HPDE6-E6E7 (cell line): ENCODE results near the gene CARS1.

Experiments used
- DNase-seq: peaks from one replicate; pipeline ENCODE4 v3.0.0; 2011; ENCODE audit warnings: missing footprints; ENCODE audit errors: extremely low spot score

Gene CARS1

DNA sequence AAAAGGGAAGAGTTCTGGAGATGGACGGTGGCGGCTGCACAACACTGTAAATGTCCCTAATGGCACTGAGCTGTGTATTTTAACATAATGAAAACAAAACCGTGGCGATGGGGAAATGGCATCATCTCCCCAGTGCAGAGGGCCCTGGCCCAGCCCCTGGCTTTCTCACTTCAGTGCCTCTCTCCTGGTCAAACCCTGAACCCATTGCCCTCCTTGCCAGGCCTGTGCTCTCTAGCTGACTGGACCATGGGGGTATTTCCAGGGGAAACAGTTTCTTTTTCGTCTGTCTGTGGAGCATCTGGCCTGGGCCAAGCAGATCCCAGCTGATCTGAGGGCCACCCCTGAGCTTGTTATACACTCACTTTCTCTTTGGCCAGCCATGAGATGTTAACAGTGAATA lies 47.7 kb downstream of the CARS1 start:
- DNase-seq = no peak

DNA sequence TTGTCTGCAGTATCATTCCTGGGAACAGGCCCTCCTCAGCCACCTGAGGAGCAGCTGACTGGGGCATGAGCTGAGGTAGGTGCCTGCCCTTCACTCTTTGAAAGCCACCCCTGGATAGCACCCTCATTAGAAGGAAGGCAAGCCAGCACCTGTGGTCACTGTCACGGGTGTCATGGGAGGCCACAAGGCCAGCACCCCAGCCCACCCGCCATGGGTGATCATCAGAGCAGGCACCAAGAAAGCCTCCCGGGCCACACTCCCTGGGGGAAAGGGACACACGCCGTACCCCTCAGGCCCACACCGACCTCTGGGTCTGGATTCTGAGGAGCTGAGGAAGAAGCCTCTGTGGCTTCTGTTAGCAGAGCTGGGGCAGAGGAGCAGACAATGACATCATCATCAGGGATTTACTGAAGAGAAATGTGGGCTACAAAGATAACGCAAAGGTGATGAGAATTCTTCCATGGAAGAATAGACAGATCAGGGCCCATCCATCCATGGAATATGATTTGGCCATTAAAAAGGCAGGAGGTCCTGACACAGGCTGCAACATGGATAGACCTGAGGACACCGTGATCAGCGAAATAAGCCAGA lies 48.4 kb downstream of the CARS1 start:
- DNase-seq = no peak

DNA sequence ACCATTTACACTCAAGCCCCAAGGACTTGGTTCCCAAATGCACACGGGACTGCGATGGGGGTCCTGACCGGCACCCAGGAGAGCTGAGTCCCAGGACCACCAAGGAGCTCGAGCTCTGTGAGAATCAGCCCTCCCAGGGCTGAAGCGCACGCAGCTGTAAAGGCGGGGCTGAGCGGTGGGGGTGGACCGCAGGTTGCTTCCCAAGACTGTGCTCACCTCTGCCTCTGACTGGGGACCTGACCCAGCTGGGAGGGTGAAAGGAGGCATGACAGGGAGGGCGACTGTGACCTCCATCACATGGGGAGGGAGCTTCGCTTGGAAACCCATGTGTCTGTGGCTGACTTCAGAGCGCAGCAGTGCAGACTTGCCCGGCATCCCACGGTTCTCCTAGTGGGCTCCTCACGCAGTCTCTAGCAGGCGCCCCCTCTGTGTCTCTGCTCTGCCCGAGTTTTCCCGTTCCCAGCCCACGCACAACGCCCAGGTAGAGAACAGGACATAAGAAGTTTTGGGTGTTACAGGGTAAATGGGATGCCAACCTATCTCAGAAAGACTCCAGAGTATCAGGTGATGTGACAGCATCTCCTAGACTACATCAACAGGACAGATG lies 49.7 kb downstream of the CARS1 start:
- DNase-seq = no peak

DNA sequence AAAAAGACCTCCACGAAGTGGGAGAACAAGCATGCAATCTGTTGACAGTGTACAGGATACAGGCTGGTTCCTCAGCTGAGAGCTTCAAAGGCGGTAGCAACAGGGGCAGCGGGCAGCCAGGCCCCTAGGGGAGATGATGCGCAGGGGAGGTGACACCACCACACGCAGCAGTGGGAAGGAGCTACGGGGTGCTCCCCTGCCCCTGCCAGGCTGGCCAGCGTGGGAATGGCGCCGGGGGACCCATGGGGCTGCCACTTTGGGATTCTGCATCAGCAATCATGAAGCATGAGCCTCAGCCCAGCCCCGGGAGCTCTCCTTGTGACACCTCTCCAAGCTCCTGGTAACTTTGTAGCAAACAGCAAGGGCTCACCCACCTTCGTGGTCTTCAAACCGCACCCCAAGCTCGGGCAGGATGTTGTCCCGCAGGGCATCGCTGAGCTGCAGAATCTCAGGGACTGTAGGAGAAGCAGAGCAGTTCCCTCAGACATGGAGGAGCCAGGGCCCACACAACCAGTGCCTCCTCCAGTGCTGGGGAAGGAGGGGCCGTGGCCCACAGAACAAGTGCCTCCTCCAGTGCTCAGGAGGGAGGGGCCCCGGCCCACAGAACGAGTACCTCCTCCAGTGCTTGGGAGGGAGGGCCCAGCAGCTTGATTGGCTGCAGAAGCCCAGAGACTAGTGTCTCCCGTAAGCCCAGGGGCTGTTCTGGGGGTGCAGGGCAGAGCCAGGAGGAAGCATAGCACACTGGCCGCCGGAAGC lies 50.5 kb downstream of the CARS1 start:
- no peak for DNase-seq

DNA sequence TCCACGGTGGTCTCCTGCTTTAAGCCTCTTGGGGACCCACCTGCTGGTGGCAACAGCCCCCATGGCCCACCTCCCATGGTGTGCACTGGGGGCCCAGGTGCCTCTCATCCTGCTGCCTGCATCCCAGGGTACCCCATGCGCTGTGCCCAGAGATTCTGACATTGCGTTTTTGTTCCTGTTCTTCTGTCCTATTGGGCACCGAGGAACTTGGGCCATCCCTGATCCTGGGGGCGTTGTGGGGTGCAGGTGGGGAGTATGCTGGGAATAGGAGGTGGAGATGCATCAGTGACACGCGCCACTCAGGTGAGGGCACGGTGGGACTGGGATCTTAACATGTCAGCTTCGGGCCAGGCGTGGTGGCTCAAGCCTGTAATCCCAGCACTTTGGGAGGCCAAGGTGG lies 52.7 kb downstream of the CARS1 start:
- no peak for DNase-seq

DNA sequence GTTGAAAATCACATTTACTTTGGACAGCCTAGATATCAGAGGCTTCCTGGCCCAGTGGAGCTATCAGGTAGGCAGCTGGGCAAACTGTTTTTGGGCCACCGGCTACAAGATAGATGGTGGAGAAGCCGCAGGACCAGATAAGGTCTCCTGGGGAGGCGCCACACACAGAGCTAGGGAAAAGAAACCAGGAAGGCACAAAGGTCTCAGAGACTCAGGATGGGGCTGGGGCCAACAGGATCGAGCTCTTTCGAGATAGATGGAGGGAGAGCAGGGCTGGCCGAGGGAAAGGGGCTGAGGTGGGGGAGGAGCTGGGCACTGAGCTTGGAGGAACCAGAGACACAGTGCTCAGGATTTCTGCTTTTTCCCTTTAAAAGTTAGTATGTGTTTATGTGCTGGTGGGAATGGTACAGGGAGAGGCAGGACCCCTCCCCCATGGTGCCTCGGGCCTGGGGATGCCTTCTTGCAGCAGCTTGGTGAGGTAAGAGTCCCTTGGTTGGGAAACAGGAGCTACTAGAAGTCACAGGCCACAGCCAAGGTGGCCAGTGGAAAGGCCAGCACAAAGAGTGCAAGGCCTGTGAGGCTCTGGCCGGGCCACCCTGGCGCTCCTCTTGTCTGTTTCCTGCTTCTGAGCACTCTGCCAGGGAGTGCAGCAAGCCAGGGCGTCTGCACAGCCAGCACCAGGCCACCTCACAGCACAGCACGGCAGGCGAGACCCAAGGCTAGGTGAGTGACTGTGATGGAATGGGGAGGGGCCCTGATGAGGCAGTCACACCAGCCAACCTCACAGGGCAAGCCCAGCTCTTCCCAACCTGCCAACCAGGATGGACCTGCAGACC lies 53.6 kb downstream of the CARS1 start:
- peak; percentile 86 for DNase-seq

DNA sequence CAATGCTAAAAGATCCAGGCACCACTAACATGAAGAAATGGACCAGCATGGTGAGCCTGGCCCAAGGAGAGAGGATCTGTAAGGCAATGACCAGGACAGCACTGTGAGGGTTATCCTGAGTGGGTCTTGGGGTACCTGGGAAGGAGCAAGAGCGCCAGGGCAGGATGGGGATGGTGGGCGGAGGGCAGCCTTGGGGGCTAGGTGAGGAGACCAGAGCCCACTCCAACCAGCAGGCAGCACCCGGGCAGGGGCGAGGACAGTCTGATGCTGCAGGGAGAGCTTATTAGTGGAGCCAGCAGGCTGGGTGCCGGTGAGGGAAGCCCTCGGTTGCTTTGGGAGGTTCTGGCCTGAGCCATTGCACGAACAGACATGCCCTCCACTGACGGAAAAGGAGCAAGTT lies 54.4 kb downstream of the CARS1 start:
- DNase-seq = no peak

DNA sequence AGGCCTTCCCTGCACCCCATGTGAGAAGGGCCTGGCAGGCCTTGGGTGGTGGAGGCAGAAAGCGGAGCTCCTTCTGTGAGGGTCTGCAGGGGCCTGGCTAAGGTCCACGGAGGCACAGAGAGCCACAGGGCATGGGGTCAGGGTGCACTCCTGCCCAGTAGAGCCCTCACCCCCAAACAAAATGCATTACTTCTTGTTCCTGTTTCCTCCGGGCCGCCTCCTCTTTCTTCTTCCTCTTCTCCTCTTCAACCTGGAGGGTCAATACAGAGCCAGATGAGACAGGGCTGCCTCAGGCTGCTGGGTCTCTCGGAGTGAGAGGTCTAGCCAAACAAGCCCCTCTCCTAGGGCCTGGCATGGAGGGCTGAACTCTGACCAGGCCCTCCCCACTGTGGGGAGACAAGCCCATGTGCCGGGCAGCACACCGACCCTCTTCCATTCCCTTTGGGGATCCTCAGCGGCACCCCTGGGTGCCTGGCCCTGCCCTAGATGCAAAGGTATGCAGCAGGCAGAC lies 54.8 kb downstream of the CARS1 start:
- DNase-seq = no peak

DNA sequence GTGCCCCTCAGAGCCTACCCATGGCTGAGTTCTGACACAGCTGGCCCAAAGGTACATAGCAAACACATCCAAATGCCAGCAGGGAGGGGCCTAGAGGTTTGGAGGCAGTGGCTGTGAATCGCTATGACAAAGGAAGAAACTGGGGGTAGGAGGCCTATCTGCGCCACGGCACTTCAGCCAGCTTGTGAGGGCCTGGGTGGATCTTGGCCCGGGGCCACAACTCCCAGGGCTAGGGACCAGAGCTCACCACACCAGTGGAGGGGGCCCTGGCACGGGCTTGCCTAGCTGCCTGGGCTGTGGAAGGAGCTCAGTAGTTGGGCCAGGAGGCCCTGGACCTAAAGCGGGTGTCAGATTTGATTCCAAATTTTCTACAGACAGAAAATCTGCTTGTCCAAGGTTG lies 55.7 kb downstream of the CARS1 start:
- DNase-seq = no peak

DNA sequence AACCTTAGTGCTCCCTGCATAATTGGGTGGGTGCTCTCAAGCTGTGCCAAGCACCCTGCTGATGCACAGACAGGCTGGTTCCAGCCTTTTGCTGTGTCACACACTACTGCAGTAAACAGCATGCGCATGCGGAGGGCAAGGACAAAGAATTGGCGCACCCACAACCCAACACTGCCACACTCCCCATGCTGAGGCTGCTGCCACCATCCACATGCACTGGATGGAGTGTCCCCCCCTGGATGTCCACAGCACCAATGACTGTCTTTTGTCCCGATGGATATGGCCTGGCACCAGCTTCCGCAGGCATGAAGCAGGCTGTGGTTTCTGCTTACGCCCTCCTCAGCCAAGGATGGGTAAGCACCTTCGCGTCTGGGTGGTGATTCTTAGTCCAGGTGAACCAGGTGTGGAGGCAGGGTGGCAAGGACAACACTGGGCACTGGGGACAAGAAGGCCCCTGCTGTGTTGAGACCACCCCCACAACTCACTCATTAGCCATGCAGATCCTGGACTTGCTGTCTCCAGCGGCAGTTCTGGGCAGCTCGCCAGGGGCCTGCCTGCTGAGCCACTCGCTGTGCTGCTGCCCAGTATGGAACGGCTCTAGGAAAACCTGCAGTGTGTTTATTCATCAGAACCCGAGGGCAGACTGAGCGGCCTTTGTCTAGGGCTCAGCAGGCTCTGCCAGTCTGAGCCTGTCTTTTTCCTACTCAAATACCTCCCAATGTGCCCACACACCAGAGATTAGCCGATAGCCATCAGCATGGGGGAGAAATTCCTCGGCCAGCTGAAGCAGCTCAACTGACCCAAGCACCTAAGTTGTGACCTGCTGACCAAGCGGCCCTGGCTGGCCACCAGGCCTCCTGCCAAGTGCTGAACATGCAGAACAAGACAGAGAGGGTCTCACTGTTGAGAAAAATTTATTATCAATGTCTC lies 56.9 kb downstream of the CARS1 start:
- DNase-seq = peak; percentile 76

DNA sequence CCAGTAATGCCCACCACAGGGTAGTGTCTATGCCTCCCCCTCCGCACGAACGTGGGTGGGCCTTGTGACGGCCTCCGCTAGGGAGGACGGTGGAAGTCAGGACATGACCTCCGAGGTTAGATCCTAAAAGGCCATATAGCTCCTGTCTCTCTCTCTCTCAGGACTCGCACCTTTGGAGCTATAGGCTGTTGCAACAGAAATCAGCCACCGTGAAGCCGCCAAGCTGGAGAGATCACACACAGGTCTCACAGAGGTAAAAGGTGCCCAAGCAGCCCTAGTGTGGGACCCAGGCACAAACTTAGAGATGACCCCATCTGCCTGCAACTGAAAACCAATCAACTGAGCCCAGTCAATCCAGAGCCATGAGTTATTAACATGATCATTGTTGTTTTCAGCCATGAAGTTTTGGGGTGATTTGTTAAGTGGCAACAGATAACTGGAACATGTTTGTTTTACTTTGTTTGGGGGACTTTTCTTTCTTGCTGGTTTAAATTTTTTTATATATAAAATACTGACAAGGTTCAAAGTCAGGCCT lies 57.7 kb downstream of the CARS1 start:
- DNase-seq = no peak

DNA sequence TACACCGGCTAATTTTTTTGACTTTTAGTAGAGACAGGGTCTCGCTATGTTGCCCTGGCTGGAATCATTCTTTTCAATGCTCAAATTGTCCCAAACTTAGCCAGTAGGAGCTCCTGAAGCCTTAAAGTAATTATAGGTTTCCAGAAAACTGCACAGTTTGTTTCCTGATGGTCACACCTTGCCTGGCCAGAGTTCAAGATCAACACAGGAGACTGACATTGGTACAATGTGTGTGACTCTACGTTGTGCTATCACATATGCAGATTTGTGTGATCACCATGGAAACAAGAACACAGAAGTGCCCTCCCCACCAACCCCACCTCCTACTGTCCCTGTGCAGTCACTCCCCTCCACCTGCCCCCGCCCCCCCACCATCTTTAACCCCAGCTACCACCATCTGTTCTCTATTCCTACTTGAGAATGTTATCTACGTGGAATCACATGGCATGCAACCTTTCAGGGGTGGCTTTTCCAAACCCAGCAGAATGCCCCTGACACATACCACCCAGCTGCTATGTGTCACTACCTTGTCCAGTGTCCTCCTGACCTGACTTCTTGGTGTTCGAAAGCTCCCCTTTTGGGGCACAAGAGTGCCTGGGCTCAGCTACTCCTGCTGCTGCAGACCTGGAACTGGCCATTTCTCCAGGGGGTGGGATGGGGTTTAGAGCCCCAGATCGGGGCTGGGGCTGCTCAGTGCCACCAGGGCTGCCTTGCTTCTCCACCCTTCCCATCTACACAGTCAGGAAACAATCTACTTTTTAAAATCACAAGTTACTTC lies 59.0 kb downstream of the CARS1 start:
- no peak for DNase-seq

DNA sequence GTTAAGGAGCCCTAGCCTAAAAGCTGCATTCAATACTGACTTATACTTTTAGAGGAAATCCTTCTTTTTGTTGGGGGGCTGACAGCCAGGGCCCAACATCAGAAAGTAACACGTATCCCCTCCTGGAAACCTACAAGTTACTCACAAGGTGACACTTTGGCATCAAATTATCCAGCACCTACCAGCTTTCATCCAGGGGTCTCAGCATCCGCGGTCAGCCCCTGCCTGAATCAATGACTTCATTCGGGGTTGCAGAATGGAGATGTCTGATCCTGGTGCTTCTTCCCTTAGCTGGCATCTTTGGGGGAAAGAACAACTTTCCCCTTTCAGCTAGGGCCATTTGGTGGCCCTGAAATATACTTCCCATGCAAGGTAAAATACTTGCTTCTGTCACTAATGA lies 59.8 kb downstream of the CARS1 start:
- no peak for DNase-seq

DNA sequence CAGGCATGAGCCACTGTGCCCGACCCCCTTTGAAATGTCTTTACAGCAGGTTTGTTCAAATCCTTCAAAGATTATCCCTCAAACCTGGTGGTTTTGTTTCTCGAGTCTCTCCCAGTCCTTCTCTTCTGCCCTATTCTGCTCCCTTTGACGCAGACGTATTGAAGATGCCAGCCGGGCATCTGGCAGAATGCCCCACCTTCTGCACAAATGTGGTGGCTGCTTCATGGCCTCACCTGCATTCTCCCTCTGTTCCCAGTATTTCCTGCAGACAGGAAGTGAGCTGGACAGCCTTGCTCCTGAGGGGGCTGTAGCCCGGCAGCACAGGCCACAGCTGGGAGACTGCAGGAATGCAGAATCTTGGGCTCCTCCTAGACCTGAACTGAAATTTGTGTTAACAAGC lies 60.2 kb downstream of the CARS1 start:
- no peak for DNase-seq

DNA sequence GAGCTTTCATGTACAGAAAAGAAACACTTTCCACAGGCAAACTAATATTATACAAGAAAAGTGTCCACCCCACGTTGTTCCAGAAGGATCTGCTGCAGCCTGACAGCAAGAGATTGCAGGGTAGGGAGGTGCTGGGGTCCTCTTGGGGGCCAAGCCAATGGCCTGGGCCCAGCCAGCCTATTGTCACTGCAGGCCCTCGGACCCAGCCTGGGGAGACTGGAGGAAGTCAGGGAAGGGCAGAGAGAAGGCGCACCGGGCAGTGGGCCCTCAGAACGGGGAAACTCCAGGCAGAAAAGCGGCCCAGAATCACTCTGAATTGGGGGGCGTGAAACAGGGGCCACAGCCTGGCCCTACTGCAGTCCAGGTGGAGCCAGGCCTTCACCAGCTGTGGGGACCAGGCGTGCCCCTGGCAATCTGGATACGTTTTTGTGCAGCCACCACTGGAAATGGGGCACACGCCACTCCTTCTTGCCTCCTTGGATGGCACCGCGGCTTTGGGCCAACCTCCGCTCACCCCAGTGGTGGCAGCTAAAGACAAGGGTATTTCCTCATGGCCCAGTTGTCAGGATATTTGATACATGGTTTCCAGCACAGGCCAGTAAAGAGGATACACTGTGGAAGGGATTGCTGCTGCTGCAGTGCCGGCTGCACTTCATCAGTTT lies 61.2 kb downstream of the CARS1 start:
- no peak for DNase-seq

DNA sequence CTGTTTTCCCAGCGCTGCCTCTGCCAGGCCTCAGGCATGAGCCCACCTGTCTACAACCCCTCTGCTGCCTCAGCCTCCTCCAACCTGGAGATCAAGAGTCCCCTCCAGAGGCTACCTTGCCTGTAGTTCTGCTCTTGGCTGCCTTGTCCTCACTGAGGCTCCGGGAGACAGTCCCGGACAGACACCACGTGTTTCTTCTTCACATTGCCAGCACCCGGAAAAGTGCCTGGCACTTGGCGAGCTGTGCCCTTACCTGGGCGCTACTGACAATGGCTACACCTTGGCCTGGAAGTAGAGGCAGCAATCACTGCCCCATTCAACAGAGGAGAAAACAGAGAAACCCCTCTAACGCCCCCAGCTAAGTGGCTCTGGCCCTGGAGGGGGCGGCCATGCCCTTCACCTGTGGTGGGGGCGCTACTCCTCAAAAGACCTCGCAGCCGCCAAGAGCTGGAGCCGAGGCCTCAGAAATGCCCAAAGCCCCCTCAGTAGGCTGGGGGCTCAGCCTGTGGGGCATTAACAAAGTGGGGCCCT lies 62.1 kb downstream of the CARS1 start:
- DNase-seq = no peak

DNA sequence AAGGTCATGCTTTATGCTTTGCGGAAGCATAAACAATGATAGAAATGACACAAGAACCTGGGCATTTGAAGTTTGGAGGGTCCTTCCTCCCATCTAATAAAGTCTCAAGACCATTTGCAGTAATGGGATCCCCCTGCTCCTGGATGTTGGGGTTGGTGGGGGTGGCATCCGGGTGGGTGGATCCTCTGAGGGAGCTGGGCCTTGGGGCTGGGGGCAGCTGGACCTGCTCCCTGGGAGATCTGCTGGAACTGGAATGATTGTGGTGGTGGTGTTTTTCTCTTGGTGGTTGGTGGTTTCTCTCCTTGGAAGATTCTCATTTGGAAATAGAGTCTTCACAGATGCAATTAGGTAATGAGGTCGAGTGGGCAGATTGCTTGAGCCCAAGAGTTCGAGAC lies 62.9 kb downstream of the CARS1 start:
- no peak for DNase-seq

DNA sequence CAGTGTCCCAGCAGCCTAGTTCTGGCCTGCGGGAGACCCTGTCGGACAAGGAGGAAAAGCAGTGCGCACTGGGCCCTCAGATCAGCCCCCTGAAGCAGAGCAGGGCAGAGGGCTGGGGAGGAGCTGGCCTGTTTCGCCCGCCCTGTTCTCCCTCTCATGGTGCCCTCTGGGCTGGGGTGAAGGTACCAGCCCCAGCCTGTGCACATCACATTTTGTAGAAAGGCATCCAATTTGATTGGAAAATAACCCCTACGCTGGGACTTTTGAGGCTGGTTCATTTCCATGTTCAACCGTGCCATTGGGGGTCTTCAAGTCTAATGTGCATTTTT lies 64.3 kb downstream of the CARS1 start:
- DNase-seq = no peak

DNA sequence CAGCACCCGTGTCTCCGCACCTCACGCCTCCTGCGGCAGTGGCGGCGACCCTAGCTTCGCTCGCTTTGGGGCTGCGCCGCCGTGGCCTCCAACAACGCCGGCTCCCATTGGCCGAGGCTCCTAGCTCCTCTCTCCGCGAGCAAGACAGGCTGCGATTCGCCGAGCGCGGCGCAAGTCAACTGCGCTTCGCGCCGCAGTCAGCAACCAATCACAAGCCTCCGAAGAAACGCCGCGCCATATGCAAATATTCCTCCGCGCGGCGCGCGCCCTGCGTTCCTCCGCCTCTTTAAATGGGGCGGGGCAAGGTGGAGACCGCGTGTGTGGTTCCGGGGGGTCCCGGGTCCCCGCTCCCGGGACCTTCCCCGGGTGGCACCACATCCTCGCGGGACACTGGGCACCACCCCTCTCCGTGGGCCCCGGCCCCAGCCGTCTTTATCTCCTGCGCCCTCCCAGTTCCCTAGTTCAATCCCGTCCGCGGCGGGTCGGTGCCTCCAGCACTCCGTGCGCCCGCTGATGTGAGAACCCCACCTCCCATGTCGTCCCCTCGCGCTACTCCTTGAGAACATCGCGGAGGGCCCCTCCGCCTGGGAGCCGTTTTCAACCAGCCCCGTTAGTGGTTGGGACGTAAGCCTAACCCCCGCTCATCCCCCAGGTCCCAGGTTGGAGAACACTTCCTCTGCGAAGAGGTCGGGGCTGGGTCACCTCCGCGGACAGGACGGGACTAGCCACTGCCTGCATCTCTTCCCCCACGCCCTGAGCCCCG lies 64.8 kb downstream of the CARS1 start, which contains the start of gene NAP1L4:
TSS of gene NAP1L4 (minus strand) at position 96 of the 763 bp plus-strand sequence. CDS start 13,109 bp downstream, outside the sequence.
- DNase-seq = peak; percentile 98
